ENCODE measurements around the gene RBM4B. TPM values are rescaled to one million over a fixed set of nuclear protein-coding genes. Genes with fewer than 3 reads are reported as not detected.

The RBM4B gene
- total and polyA plus RNA-seq, 2 of the 13 experiments (the other 11 are each of a cell fraction or from before 2014, with no cell fraction given): 25.8 to 32.4 TPM

- TF ChIP-seq HINFP (CRISPR knock-in tag; IDR thresholded peaks at IDR 0.05; ENCODE audit: low read depth): no peak
- TF ChIP-seq E2F5 (CRISPR knock-in tag; conservative IDR thresholded peaks at IDR 0.05): no peak
- no peak for TF ChIP-seq HNRNPUL1 (IDR thresholded peaks at IDR 0.05; ENCODE audit: low read depth, low read length)
- no peak for TF ChIP-seq TMF1 (CRISPR knock-in tag; IDR thresholded peaks at IDR 0.05; ENCODE audit: low read depth)
- TF ChIP-seq ZNF878 (CRISPR knock-in tag; IDR thresholded peaks at IDR 0.05): no peak
- no peak for TF ChIP-seq ZXDC (CRISPR knock-in tag; IDR thresholded peaks at IDR 0.05)
- peak; percentile 72; the same call in 1 of the 2 replicates for TF ChIP-seq ZSCAN21 (CRISPR knock-in tag; IDR thresholded peaks at IDR 0.05; ENCODE audit: borderline replicate concordance)
- TF ChIP-seq CREB1 (IDR thresholded peaks at IDR 0.05): no peak
- no peak for TF ChIP-seq CREB1 (CRISPR knock-in tag; IDR thresholded peaks at IDR 0.05)
- no peak for TF ChIP-seq REL (CRISPR knock-in tag; conservative IDR thresholded peaks at IDR 0.05)
- TF ChIP-seq TCF7 (IDR thresholded peaks at IDR 0.05; ENCODE audit: low read depth): no peak
- TF ChIP-seq CBX2 (IDR thresholded peaks at IDR 0.05; ENCODE audit: low read depth, low read length): no peak
- TF ChIP-seq CBX2 (CRISPR knock-in tag; IDR thresholded peaks at IDR 0.05; ENCODE audit: low read depth): no peak
- TF ChIP-seq GATA4 (IDR thresholded peaks at IDR 0.05; ENCODE audit: borderline replicate concordance, low read depth): no peak
- no peak for TF ChIP-seq ZNF17 (CRISPR knock-in tag; IDR thresholded peaks at IDR 0.05)
- TF ChIP-seq ZNF687 (CRISPR knock-in tag; IDR thresholded peaks at IDR 0.05): peak; percentile 64
- peak; percentile 73 for TF ChIP-seq THAP11 (CRISPR knock-in tag; IDR thresholded peaks at IDR 0.05)
- TF ChIP-seq RORA (CRISPR knock-in tag; IDR thresholded peaks at IDR 0.05): no peak
- no peak for TF ChIP-seq ZNF256 (CRISPR knock-in tag; conservative IDR thresholded peaks at IDR 0.05)
- no peak for TF ChIP-seq ZNF558 (CRISPR knock-in tag; IDR thresholded peaks at IDR 0.05; ENCODE audit: borderline replicate concordance)
- TF ChIP-seq DNMT3B (CRISPR knock-in tag; conservative IDR thresholded peaks at IDR 0.05): no peak
- no peak for TF ChIP-seq ZNF484 (CRISPR knock-in tag; IDR thresholded peaks at IDR 0.05; ENCODE audit: borderline replicate concordance, low read depth)
- no peak for TF ChIP-seq ZNF816 (CRISPR knock-in tag; IDR thresholded peaks at IDR 0.05; ENCODE audit: borderline replicate concordance)
- TF ChIP-seq HMG20B (CRISPR knock-in tag; conservative IDR thresholded peaks at IDR 0.05): no peak
Observed at GRCh38 chr11:66694732-66695207, 17.1 kb upstream of the RBM4B start (continued).

Measured in HepG2 (cell line).